HG03565 (cell line): Measurements from ENCODE around the gene ARHGEF11.

Source experiments
- ATAC-seq: cut with Tn5 transposase; IDR thresholded peaks from one replicate; pipeline ENCODE4 v1.9.1; 2021; ENCODE audit warnings: mild to moderate bottlenecking, moderate library complexity; ENCODE audit not compliant: unreplicated experiment

The ARHGEF11 gene

DNA sequence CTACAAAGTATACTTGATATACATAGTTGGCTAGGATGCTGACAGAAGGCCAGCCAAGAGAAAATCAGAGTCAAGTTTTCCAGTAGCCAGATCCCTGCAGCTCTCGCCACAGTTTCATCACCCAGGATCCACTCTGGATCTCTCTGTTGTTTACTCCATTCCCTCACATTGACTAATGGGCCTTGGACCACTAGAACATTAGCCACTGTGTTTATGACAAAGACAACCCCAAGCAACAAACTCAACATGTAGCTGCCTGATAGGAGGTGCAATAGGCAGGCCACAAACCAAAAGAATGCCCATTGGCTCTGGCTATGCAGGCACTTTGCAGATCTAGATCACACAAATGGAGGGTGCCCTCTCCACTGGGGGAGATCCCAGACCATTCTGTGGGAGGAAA, 44.2 kb downstream of the ARHGEF11 start:
- ATAC-seq, result no peak

GRCh38 chr1:157000686-157001085, 44.9 kb downstream of the ARHGEF11 start:
- ATAC-seq, result no peak

GRCh38 chr1:156999596-157000320, 45.8 kb downstream of the ARHGEF11 start:
- no peak for ATAC-seq

DNA sequence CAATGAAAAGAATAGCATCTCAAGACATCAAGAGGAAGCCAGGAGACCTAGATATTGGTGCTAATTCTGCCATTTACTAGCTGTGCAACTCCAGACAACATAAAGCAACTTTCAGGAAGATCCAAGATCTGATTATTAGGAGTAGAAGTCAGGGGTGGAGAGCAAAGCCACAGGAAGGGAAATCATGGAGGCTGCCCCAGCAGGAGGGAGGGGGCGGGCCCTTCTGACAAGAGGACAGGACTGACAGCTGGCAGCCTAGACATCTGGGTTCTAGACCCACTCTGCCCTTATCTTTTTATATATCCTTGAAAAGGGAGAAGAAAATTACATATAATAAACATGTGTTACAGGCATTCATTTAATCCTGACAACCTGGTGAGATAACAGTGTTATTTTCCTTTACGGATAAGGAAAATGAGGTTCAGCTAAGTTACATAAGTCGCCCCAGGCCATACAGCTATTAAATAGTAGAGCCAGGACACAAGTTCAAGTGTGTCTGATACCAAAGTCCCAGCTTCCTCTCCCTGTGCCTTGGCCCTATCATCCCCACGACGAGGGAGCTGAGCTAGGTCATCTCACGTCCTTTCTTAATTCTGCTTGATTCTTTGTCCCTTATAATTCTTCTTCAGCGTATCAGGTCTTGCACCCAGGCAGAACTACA, 46.6 kb downstream of the ARHGEF11 start:
- ATAC-seq, result no peak

DNA sequence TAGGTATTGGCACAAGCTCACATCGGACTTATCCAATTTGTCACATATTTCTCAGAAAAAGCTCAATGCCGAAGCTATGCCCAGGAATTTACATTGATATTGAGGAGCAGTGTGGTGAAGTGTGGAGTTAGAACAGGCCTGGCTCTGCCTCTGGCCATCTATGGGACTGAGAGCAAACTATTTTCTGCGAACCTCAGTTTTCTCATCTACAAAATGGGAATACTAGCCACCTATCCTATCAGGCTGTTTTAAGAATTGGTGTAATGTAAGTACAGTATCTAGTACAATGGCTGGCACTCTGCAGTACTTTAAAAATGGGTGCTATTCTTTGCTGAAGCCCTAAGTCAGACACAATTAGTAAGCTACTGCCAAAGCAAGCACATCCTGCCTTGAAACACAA, 47.2 kb downstream of the ARHGEF11 start:
- ATAC-seq, result no peak

- no peak for ATAC-seq
These were observed 50.1 kb downstream of the ARHGEF11 start for GRCh38 chr1:156995412-156995811.

- ATAC-seq, result no peak
These were observed 51.3 kb downstream of the ARHGEF11 start for GRCh38 chr1:156994277-156994676.

- ATAC-seq, result no peak
These were observed 52.0 kb downstream of the ARHGEF11 start for GRCh38 chr1:156993426-156994147.

DNA sequence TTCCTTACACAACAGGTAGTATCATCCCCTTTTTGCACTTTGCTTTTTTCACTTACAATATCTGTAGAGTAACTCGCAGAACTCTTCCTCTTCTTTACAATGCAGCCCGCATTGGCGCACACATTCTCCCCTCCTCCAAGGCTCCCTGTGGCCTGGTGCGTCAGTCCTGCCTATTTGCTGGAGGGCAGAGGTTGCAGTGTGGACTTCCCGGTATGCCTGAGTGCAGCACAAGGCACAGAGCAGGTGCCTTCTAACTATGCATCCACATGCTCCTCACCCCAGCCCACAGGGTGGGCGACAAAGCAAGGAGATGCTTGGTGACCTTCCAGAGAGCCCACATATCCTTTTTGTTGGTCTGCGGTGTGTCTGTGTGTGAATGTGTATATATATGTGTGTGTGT, 53.3 kb downstream of the ARHGEF11 start:
- ATAC-seq, result no peak

- ATAC-seq, result no peak
These were observed 57.8 kb downstream of the ARHGEF11 start for GRCh38 chr1:156987715-156988114.

GRCh38 chr1:156980551-156980950, 65.0 kb downstream of the ARHGEF11 start:
- no peak for ATAC-seq

DNA sequence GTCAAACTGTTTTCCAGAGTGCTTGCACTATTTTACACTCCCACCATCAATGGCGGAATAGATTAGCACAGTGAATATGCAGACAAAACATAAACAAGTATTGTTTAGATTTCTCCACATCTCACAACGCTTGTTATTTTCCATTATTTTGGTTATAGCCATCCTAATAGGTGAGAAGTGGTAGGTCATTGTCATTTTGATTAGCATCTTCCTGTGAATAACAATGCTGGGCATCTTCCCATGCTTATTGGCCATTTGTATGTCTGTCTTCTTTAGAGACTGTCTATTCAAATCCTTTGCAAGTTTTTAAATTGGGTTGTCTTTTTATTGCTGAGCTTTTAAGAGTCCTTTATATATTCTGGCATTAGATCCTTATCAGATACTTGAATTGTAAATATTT, 70.5 kb downstream of the ARHGEF11 start:
- no peak for ATAC-seq

DNA sequence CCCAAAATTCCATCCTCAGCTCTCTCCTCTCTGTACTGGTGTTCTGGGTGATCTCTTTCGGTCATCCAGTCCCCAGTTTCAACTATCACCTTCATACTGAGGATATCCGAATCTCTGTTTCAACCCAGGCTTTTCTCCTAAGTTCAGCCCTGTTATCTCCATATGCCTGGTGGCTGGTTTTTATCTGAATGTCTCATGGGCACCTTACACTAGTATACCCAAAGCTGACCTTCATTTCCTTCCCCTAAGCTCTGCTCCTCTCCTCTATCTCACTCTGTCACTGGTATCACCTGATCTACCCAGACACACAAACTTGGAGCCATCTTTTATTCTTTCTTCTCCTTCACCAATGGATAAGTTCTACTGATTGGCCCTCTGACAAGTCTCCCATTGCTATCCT, 72.1 kb downstream of the ARHGEF11 start:
- no peak for ATAC-seq

GRCh38 chr1:156970017-156970416, 75.5 kb downstream of the ARHGEF11 start:
- ATAC-seq, result no peak

DNA sequence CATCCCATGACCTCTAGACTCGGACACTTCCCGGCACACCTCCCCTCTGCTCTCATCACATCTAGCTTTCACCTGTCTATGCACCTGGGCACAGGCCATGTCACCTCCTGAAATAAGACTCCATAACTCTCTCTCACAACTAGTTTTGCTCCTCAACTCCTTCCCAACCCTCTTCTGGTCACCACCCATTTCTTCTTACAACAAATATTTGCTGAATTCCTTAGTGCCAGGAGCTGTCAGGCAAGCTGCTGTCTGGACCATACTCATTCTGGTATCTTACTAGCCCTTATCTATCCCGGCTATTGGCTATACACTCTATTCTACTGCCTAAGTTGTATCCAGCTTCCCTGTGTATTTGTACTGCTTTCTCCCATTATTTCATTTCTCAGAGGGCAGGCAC, 76.0 kb downstream of the ARHGEF11 start:
- ATAC-seq, result no peak

DNA sequence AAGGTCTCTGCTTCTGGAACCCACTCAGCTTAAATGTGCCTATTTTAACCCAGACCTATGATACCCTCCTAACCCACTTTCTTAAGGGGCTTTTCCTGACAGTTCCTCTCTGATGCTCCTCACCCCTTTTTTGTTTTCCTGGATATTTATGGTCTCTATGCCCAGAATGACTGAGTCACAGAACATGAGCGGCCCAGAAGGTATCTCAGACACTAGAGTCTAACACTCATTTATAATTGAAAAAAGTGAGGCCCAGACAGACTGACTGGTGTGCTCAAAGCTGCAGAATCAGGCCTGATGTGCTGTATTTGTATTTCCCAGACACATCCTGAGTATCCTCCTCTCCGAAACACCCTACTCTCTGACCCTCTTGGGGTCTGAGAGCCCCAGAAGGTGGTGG, 81.1 kb downstream of the ARHGEF11 start:
- no peak for ATAC-seq

DNA sequence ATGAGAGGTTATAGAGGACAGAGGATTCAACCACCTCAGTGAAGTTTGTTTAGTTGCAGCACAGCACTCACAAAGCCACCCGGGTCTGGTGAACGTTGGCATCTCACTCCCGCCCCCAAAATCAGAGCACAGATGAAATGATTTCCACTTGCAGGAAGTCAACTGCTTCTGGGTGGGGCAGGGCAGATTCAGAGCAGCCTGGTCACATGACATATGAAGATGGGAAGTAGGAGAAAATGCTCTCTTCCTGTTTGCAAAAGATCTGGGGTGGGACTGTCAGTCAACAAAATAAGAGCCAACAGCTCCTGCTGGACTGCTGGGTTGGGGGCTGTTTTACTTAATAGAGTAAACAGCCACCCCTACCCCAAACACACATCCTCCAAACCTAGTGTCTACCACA, 81.9 kb downstream of the ARHGEF11 start:
- no peak for ATAC-seq

DNA sequence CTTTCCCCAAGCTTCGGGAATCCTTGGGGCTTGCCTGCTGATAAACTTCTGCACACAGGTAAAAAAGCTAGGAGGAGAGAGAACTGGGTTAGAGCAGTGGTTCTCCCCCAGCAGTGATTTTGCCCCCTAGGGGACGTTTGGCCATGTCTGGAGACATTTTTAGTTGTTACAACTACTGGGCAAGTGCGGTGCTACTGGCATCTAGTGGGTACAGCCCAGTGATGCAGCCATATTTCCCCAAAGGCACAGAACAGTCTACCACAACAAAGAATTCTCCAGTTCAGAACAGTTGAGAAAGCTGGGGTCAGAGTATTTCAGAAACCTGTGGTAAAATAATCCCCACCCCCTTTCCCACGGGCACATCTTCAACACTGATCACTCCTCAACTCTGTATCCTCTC, 83.8 kb downstream of the ARHGEF11 start:
- ATAC-seq, result no peak

- ATAC-seq, result no peak
These were observed 85.6 kb downstream of the ARHGEF11 start for GRCh38 chr1:156959925-156960324.

GRCh38 chr1:156959414-156959813, 86.1 kb downstream of the ARHGEF11 start:
- ATAC-seq, result no peak

DNA sequence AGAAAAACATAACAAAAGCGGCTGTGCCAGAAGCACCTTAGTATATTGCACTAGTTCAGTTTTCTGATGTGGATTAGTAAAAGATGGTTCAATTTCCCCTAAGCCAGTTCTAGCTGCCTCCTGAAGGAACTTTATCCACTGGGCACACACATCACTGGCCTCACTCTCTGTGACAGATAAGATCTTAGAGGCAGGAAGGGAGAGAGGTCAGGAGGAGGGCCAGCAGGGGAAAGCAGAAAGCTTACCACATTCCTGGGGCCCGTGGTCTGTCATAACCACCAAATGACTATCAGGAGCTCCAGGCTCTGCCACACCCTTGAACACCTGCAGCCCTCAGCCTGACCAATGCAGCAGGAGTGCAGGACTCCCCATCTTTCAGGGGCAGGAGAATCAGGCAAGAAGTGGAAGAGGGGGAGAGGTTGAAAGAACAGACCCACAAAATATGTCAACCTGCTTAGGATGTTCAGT, 87.3 kb downstream of the ARHGEF11 start:
- ATAC-seq, result no peak

GRCh38 chr1:156957634-156958033, 87.9 kb downstream of the ARHGEF11 start:
- no peak for ATAC-seq
